ENCODE results near the gene PIP5K1B. TPM values are rescaled to one million over a fixed set of nuclear protein-coding genes. Genes with fewer than 3 reads are reported as not detected.

The PIP5K1B gene
- total RNA-seq, 1 experiment from 2014 or later: 2.5 TPM

- Histone ChIP-seq H3K4me2 (ENCODE audit: insufficient read depth, insufficient read length, low read length) (peak overlapping the region; percentile 57), H4K8ac (replicated peaks; ENCODE audit: insufficient read length, low read depth, low read length) (no peak overlapping the region), H2BK120ac (ENCODE audit: low read depth, low read length, poor library complexity, severe bottlenecking) (no peak overlapping the region), H3K79me1 (ENCODE audit: insufficient read depth, low read depth, low read length, poor library complexity, severe bottlenecking) (no peaks in the 10 kb centered on the region), H3K56ac (ENCODE audit: insufficient read length, low read depth, low read length) (no peak overlapping the region), H4K91ac (ENCODE audit: insufficient read length, low read depth, low read length) (no peak overlapping the region), H3K79me2 (ENCODE audit: insufficient read depth, low read length) (no peaks in the 10 kb centered on the region), H4K5ac (ENCODE audit: insufficient read length, low read depth, low read length) (no peak overlapping the region), H2AFZ (ENCODE audit: low read length) (no peak overlapping the region), H3K27me3 (ENCODE audit: insufficient read depth, low read length) (peaks cover 9% of the 10 kb centered on the region; the same call in 1 of the 2 replicates), H3K23ac (ENCODE audit: insufficient read length, low read depth, low read length) (no peak overlapping the region), H3K23me2 (ENCODE audit: insufficient read length, low read depth, low read length, poor library complexity, severe bottlenecking) (peaks cover 10% of the 10 kb centered on the region), H3K18ac (ENCODE audit: insufficient read length, low read depth, low read length) (no peak overlapping the region), H3T11ph (ENCODE audit: low read length) (no peak overlapping the region), H2AK5ac (ENCODE audit: insufficient read length, low read length) (no peak overlapping the region), H2BK15ac (ENCODE audit: low read depth, low read length) (no peak overlapping the region), H2BK5ac (ENCODE audit: insufficient read length, low read length) (no peak overlapping the region), H3K9ac (ENCODE audit: extremely low read depth, insufficient read length, low read length) (no peak overlapping the region), H3K27ac (ENCODE audit: insufficient read length, low read depth, low read length) (no peak overlapping the region), H4K20me1 (ENCODE audit: control insufficient read depth, insufficient read depth, insufficient read length) (no peaks in the 10 kb centered on the region), H3K4ac (ENCODE audit: low read depth, low read length) (no peak overlapping the region), H2BK12ac (ENCODE audit: insufficient read length, low read depth, low read length) (no peak overlapping the region), H2BK20ac (ENCODE audit: low read depth, low read length, poor library complexity, severe bottlenecking) (no peak overlapping the region), H3K14ac (ENCODE audit: insufficient read depth, low read length) (no peak overlapping the region), H3K9me3 (ENCODE audit: control insufficient read depth, low read depth, low read length) (no peaks in the 10 kb centered on the region), H3K4me1 (ENCODE audit: insufficient read depth, low read length) (no peaks in the 10 kb centered on the region)
- DNase-seq: peak; percentile 61
- Mint-ChIP-seq H3K4me1 (peaks cover 20 to 24% of the 10 kb centered on the region in 2 experiments), H3K4me3 (peak overlapping the region; percentile 85 to 93), H3K27me3 (ENCODE audit: low read depth) (peaks cover 80% of the 10 kb centered on the region), H3K27ac (no peak overlapping the region; a peak in 3 of 7 replicates), H3K9me3 (no peaks in the 10 kb centered on the region), H3K36me3 (ENCODE audit: insufficient read depth in 1 of 3, low read depth in 3 of 3) (no peaks in the 10 kb centered on the region)
- WGBS (ENCODE audit: extremely low coverage, insufficient read length, low lambda C conversion rate): no CpG with 5 or more reads among the region's 62 CpGs
- TF ChIP-seq, protein P1, sequence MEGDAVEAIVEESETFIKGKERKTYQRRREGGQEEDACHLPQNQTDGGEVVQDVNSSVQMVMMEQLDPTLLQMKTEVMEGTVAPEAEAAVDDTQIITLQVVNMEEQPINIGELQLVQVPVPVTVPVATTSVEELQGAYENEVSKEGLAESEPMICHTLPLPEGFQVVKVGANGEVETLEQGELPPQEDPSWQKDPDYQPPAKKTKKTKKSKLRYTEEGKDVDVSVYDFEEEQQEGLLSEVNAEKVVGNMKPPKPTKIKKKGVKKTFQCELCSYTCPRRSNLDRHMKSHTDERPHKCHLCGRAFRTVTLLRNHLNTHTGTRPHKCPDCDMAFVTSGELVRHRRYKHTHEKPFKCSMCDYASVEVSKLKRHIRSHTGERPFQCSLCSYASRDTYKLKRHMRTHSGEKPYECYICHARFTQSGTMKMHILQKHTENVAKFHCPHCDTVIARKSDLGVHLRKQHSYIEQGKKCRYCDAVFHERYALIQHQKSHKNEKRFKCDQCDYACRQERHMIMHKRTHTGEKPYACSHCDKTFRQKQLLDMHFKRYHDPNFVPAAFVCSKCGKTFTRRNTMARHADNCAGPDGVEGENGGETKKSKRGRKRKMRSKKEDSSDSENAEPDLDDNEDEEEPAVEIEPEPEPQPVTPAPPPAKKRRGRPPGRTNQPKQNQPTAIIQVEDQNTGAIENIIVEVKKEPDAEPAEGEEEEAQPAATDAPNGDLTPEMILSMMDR (conservative IDR thresholded peaks at IDR 0.05): no peak
These were observed 707 bp downstream of the PIP5K1B start for GRCh38 chr9:68705531-68706362.
